GM06990 (cell line): ENCODE results near the gene PIBF1.

Experiments
- DNase-seq: peaks from one replicate; pipeline ENCODE4 v3.0.0-alpha.2; 2011; ENCODE audit not compliant: insufficient read length; ENCODE audit errors: extremely low read depth
- H3K27me3 ChIP-seq: replicated peaks from 2 replicates; pipeline ENCODE4 v1.6.0; 2011; ENCODE audit warnings: low read length; ENCODE audit not compliant: control insufficient read depth, insufficient read depth
- H3K36me3 ChIP-seq: 2 replicates; pipeline ENCODE4 v1.5.1; 2011; ENCODE audit warnings: low read length; ENCODE audit not compliant: control insufficient read depth, insufficient read depth
- H3K4me3 ChIP-seq: replicated peaks from 2 replicates; pipeline ENCODE4 v1.5.1; 2011; ENCODE audit warnings: low read depth, mild to moderate bottlenecking, control low read depth, low read length
- TF ChIP-seq, protein P1 (sequence below): IDR thresholded peaks from 2 replicates; pipeline ENCODE4 v1.5.1; 2011; ENCODE audit warnings: low read length, control low read depth, mild to moderate bottlenecking, inconsistent platforms; ENCODE audit not compliant: insufficient read depth, poor library complexity, severe bottlenecking

Gene PIBF1

DNA sequence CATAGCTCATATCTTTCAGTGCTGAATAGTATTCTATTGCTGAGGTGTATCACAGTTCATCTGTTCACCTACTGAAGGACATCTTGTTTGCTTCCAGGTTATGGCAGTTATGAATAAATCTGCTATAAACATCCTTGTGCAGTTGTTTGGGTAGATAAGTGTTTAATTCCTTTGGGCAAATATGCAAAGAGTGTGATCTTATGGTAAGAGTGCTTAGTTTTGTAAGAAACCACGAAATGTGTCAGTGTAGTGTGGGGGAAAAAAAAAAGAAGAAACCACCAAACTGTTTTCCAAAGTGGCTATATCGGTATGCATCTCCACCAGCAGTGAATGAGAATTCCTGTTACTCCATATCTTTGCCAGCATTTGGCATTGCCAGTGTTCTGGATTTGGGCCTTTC, 93.3 kb downstream of the PIBF1 start:
- TF ChIP-seq, protein P1, sequence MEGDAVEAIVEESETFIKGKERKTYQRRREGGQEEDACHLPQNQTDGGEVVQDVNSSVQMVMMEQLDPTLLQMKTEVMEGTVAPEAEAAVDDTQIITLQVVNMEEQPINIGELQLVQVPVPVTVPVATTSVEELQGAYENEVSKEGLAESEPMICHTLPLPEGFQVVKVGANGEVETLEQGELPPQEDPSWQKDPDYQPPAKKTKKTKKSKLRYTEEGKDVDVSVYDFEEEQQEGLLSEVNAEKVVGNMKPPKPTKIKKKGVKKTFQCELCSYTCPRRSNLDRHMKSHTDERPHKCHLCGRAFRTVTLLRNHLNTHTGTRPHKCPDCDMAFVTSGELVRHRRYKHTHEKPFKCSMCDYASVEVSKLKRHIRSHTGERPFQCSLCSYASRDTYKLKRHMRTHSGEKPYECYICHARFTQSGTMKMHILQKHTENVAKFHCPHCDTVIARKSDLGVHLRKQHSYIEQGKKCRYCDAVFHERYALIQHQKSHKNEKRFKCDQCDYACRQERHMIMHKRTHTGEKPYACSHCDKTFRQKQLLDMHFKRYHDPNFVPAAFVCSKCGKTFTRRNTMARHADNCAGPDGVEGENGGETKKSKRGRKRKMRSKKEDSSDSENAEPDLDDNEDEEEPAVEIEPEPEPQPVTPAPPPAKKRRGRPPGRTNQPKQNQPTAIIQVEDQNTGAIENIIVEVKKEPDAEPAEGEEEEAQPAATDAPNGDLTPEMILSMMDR: no peak
- no peaks in the 10 kb centered on the region; the same call in 1 of the 2 replicates for H3K36me3 ChIP-seq
- no peak overlapping the region for H3K4me3 ChIP-seq
- H3K27me3 ChIP-seq: no peaks in the 10 kb centered on the region
- no peak for DNase-seq

DNA sequence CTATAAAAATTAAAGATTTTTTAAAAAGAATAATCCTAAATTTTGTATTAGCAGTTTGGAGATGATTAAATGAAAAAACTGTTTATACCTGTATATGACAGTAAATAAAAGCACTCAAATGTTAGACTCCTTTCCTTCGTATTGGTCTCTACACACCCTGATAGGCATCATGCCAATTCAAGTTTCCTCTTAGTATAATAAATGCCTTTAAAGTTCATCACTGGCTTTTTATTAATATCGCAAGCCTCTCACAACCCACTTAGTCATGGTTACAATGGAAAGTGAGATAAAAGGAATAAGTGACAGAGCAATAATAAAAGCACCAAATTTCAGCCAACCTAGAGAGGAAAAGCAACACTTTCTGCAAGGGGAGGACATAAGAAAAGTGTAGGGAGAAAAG, 102.2 kb downstream of the PIBF1 start:
- Histone ChIP-seq H3K36me3 (no peaks in the 10 kb centered on the region), H3K4me3 (no peak overlapping the region), H3K27me3 (no peaks in the 10 kb centered on the region)
- no peak for DNase-seq
- TF ChIP-seq, protein P1: no peak

DNA sequence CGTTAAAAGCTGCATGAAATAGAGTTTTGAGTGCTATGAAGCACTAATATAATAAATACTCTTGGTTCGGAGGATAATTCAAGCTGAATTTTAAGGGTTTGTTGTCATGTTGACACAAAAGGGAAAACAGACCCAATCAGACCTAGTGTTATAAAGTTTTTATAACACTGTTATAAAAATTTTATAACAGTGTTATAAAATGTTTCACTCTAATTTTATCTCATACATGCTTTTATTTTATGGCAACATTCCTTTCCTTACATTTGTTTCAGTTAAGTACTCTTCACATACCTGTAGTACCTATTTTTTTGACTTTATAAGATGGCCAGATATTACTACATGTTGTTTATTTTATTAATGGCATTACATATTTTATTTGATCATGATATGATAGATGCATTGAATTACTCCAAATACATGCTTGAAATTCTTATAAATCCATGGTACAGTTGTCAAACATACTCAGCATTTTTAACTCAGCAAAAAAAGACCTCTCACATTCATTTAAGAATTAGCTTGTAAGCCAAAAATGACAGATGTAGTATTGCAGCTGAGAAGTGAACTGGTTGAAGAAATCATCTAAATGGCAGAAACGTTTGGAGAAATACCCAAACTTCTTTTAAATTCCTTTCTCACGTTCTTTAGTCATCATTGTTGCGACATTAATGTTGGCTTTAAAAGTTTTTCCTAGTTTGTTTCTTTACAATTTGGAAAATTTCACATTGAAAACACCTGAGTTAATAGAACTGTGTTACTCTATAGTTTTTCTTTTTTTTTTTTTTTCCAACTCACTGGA, 104.5 kb downstream of the PIBF1 start:
- no peak overlapping the region for H3K4me3 ChIP-seq
- no peak for DNase-seq
- no peaks in the 10 kb centered on the region for H3K36me3 ChIP-seq
- TF ChIP-seq, protein P1: no peak
- H3K27me3 ChIP-seq: no peaks in the 10 kb centered on the region

DNA sequence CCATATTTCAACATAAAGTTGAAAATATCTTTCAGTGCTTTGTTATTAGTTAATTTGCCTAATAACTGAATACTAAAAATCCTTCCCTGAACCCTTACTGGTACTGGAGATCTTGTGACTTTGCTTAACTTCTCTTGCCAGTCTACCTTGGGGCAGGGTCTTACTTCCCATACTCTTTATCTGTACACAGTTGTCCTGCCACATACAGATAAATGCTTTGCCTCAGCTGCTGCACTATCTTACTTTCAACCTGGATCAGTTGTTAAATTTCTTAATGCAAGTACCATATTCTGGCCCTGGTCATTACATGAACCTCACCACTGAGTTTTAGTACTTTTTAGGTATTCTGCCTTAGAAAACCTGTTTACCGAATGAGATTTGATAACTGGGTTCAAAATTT, 107.6 kb downstream of the PIBF1 start:
- H3K36me3 ChIP-seq: no peaks in the 10 kb centered on the region
- TF ChIP-seq, protein P1: no peak
- DNase-seq: no peak
- H3K27me3 ChIP-seq: no peaks in the 10 kb centered on the region
- H3K4me3 ChIP-seq: no peak overlapping the region

DNA sequence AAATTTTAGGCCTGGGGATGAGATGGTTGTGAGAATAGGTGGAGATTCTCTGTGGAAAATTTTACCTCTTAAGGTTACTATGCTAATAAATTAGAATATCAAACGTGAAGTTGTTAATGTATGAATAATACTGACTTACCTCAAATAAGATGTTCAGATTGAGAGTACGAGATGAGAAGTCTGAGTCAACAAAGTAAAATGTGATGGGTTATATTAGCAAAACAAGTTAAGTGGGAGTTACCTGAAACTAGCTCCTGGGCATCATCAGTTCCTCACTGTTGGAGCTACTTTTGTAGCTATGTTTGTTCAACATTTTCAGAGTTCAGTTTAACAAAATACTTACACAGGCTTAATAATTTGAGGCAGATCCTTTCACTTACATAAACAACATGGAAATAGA, 108.6 kb downstream of the PIBF1 start:
- TF ChIP-seq, protein P1: no peak
- Histone ChIP-seq H3K4me3 (no peak overlapping the region), H3K27me3 (no peaks in the 10 kb centered on the region), H3K36me3 (no peaks in the 10 kb centered on the region)
- no peak for DNase-seq

DNA sequence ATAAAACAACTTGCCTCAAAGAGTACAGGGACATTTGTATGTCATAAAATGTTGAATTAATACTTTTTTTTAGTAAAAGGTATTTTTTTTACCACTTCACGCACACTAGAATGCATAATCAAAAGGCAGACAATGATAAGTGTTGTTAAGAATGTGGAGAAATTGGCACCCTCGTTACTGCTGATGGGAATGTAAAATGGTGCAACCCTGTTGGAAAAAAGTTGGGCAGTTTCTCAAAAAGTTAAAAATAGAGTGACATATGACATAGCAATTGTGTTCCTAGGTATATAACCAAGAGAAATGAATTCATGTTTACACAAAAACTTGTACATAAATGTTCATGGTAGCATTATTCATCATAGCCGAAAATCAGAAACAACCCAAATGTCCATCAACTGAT, 109.5 kb downstream of the PIBF1 start:
- Histone ChIP-seq H3K36me3 (peaks cover 5% of the 10 kb centered on the region), H3K4me3 (no peak overlapping the region), H3K27me3 (no peaks in the 10 kb centered on the region)
- DNase-seq: no peak
- TF ChIP-seq, protein P1: no peak
